Measurements from ENCODE around the gene WRAP73. TPM values are rescaled to one million over a fixed set of nuclear protein-coding genes. Genes with fewer than 3 reads are reported as not detected.

WRAP73 gene
- total and polyA plus RNA-seq, 9 donors = 5.3 to 18.0 (median 15.8) TPM

GRCh38 chr1:3611170-3612019 lies 38.5 kb downstream of the WRAP73 start, which contains the start of gene MEGF6:
MEGF6 (minus strand) TSS chr1:3611508; CDS start chr1:3611268, 240 bp downstream.
- no peaks in the 10 kb centered on the region for H3K9me3 ChIP-seq
- intact Hi-C loops (cut with DNase I) = no loop called here
- H3K4me3 ChIP-seq = peak within 1 kb of the TSS; percentile 37
- peaks cover 6% of the 10 kb centered on the region for H3K4me1 ChIP-seq (ENCODE audit: insufficient read depth)
- no peak within 1 kb of the TSS for H3K27ac ChIP-seq
- DNase-seq = peak; percentile 77 to 86 (median 80)
- no peaks in the 10 kb centered on the region for H3K27me3 ChIP-seq
- 0 to 1% (median 1%) methylated on average over 25 to 85 of the region's 87 CpGs for WGBS, 3 donors
- TF ChIP-seq POLR2A (IDR thresholded peaks at IDR 0.05) = no peak
- no peak for TF ChIP-seq CTCF (IDR thresholded peaks at IDR 0.05)
- no peak for TF ChIP-seq EP300 (IDR thresholded peaks at IDR 0.05)
- H3K36me3 ChIP-seq = no peaks in the 10 kb centered on the region

- H3K4me3 ChIP-seq = peak overlapping the region; percentile 37
- intact Hi-C loops (cut with DNase I) = no loop called here
- DNase-seq = peak in 3 of 5 donors; percentile 41 to 44 (median 44)
- WGBS, 3 donors = 3 to 4% (median 3%) methylated on average over 26 to 27 of the region's 27 CpGs
- H3K4me1 ChIP-seq (ENCODE audit: insufficient read depth) = peaks cover 6% of the 10 kb centered on the region
- H3K27ac ChIP-seq = no peak overlapping the region
- H3K9me3 ChIP-seq = no peaks in the 10 kb centered on the region
- no peaks in the 10 kb centered on the region for H3K27me3 ChIP-seq
- TF ChIP-seq EP300 (IDR thresholded peaks at IDR 0.05) = no peak
- TF ChIP-seq POLR2A (IDR thresholded peaks at IDR 0.05) = no peak
- TF ChIP-seq CTCF (IDR thresholded peaks at IDR 0.05) = no peak
- H3K36me3 ChIP-seq = no peaks in the 10 kb centered on the region
Measured at GRCh38 chr1:3610527-3611169, 39.3 kb downstream of the WRAP73 start.

GRCh38 chr1:3609769-3610526 lies 40.0 kb downstream of the WRAP73 start:
- TF ChIP-seq CTCF (IDR thresholded peaks at IDR 0.05) = no peak
- TF ChIP-seq EP300 (IDR thresholded peaks at IDR 0.05) = no peak
- TF ChIP-seq POLR2A (IDR thresholded peaks at IDR 0.05) = no peak
- H3K27me3 ChIP-seq = no peaks in the 10 kb centered on the region
- no peak for DNase-seq
- 48 to 67% (median 60%) methylated on average over 14 to 24 of the region's 24 CpGs for WGBS, 3 donors
- H3K9me3 ChIP-seq = no peaks in the 10 kb centered on the region
- H3K4me3 ChIP-seq = no peak overlapping the region
- intact Hi-C loops (cut with DNase I) = no loop called here
- no peak overlapping the region for H3K27ac ChIP-seq
- H3K4me1 ChIP-seq (ENCODE audit: insufficient read depth) = peaks cover 6% of the 10 kb centered on the region
- H3K36me3 ChIP-seq = no peaks in the 10 kb centered on the region

DNA sequence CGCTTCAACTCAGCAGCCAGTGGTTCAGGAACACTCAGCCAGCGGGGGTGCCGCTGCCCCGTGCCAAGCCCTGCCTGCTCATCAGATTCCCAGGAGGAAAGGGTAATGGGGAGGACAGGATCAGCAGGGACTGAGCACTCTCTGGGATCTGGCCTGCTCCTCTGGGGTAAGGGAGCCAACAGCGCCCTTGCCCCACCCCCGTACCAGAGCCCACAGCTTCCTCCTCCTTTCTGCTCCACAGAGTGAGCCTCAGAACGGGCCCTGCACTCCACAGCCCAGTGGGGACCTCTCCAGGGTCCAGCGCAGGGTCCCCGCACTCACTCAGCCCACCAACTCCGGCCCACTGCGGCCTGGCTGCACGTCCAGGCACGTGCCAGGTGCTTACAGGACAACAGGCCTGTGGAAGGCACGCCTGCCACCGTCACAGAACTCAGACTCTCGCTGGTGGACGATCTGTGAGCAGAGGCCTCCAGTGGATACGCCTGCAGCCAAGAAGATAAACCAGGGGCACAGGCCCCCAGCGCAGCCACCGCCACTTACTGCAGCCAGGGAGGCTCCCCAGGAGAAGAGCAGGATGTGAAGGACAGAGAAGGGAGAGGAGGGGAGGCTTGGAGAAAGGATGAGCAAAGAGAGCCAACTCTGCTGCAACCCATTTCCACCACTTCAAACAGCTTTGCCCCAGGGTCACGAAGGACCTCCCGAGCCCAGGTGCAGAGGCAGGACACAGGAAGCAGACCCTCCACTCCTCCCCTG lies 40.7 kb downstream of the WRAP73 start:
- 81 to 83% (median 83%) methylated on average over 22 of the region's 22 CpGs for WGBS, 3 donors
- TF ChIP-seq POLR2A (IDR thresholded peaks at IDR 0.05) (no peak), EP300 (IDR thresholded peaks at IDR 0.05) (no peak), CTCF (IDR thresholded peaks at IDR 0.05) (no peak)
- Histone ChIP-seq H3K4me3 (no peak overlapping the region), H3K36me3 (no peaks in the 10 kb centered on the region), H3K4me1 (ENCODE audit: insufficient read depth) (peaks cover 6% of the 10 kb centered on the region), H3K27me3 (no peaks in the 10 kb centered on the region), H3K9me3 (no peaks in the 10 kb centered on the region), H3K27ac (no peak overlapping the region)
- DNase-seq = no peak
- intact Hi-C loops (cut with DNase I) = no loop called here
